NOMO-1 (cell line): Measurements from ENCODE around the gene DTHD1.

Experiments used
- DNase-seq, 2 experiments: peaks; one replicate each; lab custom pipeline; 2025; ENCODE audit not compliant: unreplicated experiment in 2 of 2; lab: John Stamatoyannopoulos, UW

Gene DTHD1

DNA sequence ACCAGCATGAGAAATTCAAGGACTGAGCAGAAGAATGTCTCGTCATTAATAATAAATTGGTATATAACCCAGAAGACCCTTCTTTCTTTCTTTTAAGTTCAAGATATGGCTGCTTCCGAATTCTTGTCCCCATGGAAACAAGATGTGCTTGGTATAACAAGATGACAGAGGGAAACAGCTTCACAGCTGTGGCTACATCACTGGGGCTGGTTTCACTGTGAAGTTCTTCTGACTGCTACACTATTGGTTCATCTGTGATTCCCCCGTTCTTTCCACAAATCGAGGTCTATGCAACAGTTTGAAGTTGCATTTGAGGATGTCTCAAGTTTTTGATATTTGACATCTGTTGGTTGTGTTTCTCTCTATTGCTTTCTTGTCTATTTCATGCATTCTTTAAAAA, 12.3 kb upstream of the DTHD1 start:
- DNase-seq: no peak

DNA sequence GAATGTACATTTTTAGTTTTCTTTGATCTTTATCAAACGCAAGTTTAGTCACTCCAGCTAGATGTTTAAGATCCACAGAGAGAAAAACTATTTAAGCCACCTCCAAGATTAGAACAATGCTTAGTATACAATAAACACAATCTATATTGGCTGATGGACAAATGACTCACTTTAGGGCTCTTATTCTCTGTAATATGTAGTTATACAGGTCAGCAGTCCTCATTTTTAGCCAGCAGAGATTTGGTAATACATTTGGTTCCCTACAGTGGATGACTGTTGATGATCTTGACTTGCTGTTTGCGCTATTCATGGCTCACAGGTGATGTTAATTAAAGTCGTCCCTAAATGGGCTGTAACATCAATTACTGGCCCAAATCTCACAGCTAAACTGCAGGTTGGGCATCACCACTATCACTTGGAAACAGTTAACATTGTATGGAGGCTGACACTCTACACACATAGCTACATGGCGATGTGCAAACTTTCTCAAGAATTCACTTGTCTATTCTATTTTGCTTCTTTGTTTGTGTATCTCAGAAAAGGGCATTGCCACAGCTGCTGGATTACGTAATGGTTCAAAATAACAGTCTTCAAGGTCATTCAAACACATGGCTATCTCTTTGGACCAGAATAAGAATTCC, 11.8 kb upstream of the DTHD1 start:
- no peak for DNase-seq

DNA sequence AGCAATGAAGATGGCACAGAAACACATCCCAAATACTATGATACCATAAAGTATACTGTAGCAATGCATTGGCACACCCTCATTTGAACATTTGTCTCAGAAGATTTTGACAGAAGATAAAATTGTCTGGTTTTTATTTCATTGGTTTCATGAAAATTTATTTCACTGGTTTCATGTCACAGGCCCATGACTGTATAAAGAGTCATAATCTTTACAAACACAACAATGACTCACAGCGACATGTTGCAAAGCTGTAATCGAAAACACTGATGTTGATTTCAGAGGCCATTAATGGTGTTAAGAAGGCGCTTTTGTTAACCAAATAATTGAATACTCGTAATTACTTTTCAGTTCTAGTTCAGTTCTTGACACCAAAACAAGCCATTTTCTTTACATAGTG, 8.1 kb upstream of the DTHD1 start:
- no peak for DNase-seq

DNA sequence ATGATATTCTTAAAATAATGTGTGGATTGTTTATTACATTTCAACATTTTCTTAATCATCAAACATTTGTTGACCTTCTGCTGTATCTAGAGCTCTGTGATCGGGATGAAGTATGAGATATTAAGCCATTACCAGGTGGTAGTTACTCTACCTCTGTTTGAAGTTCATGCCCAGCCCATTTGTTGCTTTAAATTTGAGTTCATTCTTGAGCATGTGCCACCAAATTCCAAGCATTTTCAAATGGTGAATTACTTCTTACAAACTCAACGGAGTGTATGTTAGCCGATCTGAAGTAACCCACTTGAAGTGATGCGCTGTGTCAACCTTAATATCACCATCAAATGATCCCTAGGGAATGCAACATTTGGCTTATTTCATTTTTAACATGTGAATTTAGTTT, 7.3 kb upstream of the DTHD1 start:
- no peak for DNase-seq

DNA sequence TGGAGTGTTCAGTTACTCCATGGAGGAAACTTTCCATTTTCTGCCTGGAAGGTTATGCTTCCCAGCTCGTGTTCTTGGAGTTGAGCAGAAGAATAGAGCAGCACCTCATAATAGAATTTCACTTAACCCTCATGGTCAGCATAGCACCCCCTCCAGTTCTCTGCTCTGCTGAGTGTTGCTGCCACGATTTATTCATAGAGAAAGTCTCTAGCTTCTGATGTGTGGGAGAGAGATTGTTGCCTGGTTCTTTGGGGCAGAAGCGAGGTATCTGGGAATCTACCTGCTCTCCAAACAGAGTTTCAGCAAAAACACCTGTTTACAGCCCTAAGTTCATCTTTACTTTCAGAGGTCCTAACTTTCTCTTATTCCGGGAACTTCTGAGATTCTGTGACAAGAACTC, 3.9 kb upstream of the DTHD1 start:
- DNase-seq: no peak

DNA sequence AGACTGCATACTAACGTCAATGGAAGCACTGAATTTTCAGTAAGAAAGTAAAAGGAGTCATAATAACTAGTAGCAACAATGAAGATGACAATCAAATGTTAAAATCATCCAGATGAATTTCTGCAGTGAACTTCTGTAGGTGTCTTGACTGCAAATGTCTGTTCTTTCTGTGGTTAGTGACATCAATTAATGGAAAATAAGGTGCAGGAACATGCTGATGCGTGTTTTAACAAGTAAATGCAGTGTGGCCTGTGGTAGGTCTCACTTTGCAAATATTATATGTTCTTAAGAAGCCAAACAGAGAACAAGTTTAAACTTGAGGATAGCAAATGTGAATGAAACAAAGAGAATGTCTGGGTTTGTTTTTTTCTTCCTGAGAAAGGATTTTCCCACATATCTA, 2.6 kb upstream of the DTHD1 start:
- no peak for DNase-seq

DNA sequence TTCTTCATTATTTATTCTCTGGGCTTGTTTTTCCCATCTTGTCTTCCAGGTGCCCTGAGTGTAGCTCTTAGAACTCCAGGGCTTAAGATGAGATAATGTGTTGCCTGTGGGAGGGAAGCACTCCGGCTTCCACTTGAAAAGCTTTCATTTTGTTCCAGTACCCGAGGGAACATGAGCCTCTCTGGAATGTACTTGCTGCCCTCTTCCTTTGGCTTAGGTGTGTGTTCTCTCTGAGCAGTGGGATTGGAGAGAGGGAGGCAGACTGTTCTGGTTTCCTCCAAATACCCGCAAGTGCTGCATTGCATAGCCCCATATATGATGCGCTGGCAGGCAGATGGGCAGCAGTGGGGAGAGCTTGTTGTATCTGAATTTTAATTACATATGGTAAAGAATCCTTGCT, 861 bp upstream of the DTHD1 start:
- DNase-seq: no peak

DNA sequence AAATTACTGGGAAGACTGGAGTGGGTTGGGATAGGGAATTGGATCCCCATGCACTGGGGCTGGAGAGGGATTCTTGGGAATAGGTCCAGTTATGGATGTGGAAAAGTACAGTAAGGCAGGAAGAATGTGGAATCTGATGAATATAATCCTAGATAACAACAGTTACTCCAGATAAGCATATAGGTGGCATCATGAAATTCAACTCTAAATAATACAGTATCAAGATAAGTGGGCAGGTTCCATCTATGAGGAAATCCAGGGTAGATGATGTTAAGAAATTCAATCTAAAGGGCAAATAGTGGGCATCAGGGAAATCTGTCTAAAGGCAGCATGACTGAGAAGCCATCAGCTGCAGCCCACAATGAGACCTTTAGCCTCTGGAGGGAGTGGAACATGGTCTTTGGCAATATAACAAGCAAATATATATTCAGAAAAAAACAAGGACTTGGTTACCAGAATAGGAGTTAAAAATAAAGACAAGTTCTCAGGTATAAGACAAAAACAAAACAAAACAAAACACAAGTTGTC, 1.2 kb downstream of the DTHD1 start:
- no peak for DNase-seq

DNA sequence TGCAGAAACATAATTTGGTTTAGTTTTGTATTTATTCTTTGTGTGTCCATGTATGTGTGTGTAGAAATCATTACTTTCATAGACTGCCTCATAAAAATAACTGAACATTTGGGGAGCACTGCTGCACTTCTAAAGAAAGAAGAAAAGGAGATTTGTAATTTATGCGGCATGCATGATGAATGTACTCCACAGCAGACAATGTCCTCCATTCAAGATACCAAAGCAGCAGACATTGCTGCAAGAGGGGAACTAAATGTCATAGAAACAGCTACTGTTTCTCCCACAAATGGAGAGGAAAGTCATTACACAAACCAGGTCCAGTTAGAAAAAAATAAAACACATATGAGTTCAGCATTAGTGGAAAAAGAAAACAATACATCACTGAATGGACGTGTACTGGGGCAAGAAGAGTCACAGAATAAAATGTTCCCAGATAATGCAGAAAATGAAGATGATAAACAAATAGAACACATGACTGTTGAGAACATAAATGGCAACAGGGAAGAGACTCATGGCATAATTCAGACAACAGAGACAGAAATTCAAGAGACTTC, 2.6 kb downstream of the DTHD1 start:
- no peak for DNase-seq

DNA sequence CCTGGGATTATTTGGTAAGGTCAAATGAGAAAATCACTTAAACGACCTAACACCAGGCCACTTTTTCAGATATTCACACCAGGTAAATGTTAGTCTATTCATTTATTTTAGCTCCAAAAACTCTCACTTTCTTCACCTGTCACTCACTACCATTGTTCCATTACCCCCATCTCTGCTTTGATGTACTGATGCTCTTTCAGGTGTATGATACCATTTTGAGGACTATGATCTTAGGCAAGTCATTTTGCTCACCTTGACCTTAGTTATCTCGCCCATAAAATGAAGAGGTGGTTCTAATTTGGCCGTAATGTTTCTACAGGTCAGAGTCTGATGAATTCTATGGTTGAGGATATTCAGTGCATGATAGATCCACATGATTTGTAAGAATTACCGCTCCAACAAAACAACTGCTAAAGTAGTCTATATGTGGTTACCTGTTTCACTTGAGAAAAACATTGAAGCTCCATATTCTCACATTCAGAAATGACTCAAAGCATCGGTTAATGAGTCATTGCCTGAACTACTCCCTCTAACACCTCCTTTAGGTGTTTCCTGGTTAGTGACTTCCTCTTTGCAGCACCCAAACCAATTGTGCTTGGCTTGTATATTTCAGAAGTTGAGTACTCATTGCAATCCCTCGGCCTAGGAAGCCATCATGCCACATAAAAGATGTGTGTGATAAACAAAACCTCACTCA, 4.5 kb downstream of the DTHD1 start:
- peak; percentile 60 to 83 for DNase-seq

DNA sequence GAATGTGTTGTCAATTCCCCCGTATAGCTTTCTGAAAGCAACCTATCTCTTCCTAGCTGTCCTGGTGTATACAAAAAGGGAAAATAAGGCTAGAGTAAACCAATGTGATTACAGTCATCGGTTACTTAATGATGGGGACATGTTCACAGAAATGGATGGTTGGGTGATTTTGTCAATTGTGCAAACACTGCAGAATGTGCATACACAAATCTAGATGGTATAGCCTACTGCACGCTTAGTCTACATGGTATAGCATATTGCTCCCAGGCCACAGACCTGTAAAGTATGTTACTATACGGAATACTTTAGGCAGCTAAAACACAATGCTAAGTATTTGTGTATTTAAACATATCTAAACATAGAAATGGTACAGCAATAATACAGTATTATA, 5.1 kb downstream of the DTHD1 start:
- no peak for DNase-seq

DNA sequence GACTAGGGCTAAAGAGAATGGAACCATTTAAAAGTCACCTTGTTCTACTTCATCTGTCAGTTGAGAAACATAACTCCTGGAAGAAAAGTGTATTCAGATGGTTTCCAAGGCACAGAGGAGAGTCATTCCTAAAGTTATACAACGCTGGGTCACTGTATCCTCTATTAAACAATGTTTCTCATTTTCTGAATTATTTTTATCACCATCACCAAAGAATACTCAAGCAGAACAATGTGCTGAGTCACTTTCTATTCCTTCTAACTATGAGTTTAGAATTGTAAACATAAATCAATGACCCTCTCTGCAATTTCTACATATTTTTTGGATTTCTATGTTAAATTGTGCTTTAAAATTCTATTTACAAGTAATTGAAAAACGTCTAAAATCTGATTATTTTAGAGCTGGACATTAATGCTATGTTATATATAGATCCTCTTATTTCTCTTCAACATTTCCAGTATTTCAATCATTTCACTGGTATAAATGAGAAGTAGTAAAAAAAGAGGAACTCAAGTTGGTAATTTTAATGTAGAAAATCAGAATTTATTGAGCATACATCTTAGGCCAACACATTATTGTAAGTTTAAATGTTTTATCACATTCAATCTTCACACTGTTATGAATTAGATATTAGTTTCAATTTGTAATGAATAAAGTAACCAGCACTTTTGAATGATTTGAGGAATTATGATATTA, 7.5 kb downstream of the DTHD1 start:
- DNase-seq: peak in 1 of 2 experiments; percentile 77

DNA sequence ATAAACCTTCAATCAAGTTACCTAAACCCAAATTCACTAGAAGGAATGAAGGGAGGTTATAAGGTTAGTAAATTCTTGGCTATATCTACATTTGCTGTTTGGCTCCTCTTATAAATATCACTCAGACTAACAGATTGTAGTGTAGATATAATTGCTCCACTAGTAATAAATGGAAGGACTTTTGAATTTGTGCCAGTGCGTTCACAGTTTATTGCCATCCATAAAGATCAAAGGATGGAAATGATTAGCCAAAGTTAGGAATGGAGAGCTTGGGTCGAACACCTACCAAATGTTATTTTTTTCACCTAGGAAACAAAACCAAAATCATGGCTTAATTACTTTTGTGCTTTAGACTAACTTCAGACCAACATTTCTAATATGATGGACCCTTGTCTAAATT, 9.2 kb downstream of the DTHD1 start:
- no peak for DNase-seq

DNA sequence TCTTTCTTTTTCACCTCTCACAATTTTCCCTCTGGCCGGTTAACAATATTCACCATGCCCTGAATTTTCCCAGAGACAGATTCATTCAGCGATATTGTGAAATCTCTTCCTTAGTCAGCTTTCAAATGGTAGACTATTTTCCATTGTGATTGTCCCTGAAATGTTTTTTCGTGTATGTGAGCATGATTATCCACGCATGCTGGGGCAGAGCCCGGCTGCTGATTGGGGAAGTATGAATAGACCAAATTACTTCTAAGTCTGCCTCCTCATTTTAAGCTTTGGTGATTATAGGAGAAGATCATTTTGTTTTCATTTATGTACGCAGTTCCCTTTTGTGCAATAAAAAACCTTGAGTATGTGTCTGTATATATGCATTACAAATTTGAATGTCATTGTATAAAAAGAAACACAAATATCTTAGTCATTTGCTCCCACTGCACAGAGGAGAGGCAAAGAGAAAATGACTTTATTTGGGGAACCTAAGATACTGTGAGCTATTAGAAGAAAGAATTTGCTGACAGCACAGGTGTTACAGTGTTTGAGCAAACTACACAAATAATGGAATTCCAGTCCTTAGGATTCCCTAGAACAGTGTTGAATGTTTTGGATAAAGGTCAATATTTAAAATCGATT, 11.3 kb downstream of the DTHD1 start:
- DNase-seq: peak in 1 of 2 experiments; percentile 39

DNA sequence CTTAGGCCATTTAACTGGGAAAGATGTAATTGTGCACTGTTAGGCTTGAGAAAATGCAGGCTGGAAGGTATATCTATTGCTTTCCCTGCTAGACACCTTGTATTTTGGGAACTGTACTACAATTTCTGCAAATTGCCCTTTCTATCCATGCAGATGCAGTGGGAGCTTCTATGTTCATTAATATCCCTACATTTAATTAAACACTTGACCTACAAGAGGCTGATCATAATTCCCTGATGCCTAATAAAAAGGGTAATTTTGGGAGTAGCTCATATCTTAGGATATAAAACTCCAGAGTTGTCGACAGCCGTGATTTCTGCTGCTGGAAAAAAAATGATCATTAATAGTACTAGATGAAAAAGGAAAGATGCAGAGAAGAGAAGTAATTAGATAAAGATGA, 19.7 kb downstream of the DTHD1 start:
- no peak for DNase-seq

DNA sequence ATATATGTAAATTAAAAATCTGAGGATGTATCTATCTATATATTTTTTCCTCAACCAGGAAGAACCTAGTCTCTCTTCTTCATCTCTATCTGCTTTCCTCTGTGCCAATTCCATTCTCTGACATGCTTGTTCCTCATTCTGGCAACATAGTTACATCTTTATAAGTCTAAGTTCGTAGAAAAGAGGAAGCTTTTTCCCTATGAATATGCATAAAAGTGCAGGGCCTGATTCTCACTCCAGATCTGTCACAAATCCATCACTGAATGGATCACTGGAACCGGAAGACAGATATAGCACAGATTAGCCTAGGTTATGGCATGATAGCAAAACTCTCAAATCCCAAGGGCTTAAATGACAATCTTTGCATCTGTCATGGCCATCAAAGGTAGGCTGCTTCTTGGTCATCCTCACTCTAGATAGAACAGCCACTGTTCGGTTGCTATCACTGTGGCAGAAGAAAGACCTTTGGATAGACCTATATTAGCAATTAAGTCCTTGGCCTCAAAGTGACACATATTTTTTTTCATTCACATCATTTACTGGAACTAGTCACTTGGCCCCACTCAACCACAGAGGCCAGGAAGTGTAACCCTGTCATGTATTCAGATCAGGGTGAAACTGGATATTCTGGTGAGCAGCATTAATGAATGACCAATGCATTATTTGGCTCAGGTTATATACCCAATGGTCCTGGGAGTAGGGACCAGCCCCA, 22.2 kb downstream of the DTHD1 start:
- peak; percentile 58 to 91 for DNase-seq

DNA sequence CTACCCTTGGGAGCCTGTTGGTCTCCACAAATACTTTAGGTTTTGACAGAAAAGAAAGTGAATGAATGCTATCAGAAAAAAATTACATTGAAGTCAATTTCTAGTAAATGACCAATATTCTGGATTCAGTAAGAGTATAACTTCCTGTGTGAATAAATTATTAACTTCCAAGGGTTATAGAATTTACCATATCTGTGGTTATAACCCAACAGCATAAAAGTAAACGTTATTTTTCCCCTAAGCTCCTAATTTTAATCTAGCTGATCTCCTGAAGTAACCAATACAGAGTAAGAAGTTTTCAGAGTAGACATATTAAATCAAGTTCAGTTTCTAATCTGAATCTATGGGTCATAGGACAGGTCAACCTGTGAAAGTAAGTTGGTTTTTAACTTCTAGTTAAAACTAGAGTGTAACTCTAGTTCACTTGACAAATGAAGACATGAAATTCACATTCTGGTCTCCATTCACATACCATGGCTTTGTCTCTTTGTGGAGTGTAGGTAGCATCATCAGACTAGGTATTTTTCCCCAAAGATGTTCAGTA, 22.8 kb downstream of the DTHD1 start:
- no peak for DNase-seq

DNA sequence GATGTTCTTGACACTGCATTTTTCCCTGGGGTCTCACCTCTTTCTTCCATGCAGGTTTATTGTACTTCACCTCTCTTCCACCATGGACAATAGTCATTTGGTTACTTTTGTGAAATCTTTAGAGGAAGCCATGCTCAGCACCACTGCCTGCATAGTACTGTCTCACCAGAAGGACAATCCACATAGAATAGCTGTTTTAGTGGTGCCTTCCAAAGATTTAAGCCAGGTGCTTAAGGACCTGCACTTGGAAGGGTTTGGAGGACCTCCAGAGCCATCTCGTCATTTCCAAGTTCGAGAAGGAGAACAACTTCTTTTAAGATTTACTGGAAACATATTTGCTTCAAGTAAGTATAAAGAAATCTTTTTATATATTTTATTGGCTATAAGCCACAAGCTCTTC, 26.7 kb downstream of the DTHD1 start:
- no peak for DNase-seq

DNA sequence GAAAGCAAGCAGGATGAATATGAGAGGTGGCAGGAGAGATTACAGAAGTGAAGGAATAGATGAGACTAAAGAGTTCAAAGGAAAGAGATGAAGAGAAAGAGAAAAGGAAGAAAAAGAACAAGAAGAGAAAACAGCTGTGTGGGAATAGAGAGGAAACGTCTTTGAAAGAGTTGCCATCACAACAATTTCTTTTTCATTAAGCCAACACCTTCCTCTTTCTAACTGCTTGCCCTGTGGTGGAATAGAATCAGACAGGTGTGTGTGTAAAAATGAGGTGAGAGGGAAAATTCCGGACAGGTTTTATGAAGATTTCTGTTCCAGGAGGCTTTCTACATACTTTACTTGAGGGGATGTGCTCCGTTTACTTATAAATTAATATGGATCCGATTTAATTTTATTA, 28.8 kb downstream of the DTHD1 start:
- peak in 1 of 2 experiments; percentile 36 for DNase-seq

DNA sequence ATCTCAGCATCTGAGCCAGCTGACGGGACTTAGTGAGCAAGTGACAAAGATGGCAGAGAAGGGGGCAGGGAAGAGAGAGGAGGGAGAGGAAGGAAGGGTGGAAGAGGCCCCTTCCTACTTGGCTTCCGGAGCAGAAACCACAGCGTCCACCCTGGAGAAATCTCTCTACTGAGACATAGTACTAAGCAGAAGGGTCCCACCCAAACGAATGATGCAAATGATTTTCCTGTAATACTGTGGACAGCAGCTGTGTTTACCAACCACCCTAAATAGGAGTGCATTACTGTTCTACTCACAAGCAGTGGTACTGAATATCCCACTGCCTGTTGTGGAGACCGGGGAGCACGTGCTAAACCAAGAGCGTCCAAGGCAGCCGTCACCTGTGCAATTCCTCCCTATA, 29.4 kb downstream of the DTHD1 start:
- peak; percentile 85 to 94 for DNase-seq
